Adrenal gland (tissue), 12 donors: Measurements from ENCODE around the gene KLHDC4. TPM values are rescaled to one million over a fixed set of nuclear protein-coding genes. Genes with fewer than 3 reads are reported as not detected.
"Not testable (repeated sequence)": the region's sequence is repeated elsewhere in the genome, so short reads cannot be mapped to it uniquely, and the experiment has no call there.

ENCODE experiments used
- DNase-seq, 7 donors: peaks; one replicate each; pipeline ENCODE4 v3.0.0-alpha.2; 2019 to 2020
- H3K27ac ChIP-seq, 5 donors: fragments of 200-600 bp; sonication (generic) in 4 of 5; 1 replicate in 3 of 5; 2 replicates in 2 of 5; pipeline versions ENCODE4 v1.5.1 to v1.8.0; 2016 to 2020; ENCODE audit warnings: mild to moderate bottlenecking in 1 of 5
- H3K27me3 ChIP-seq: fragments of 200-600 bp; 2 replicates; pipeline ENCODE4 v1.8.0; 2021
- H3K36me3 ChIP-seq, 2 donors: fragments of 200-600 bp; replicated peaks in 1 of 2; 1 replicate in 1 of 2; 2 replicates in 1 of 2; pipeline versions ENCODE4 v1.5.1 to v1.8.0; 2018 to 2022
- H3K4me1 ChIP-seq, 2 donors: fragments of 200-600 bp; replicated peaks in 1 of 2; 1 replicate in 1 of 2; 2 replicates in 1 of 2; pipeline versions ENCODE4 v1.5.1 to v1.8.0; 2018 to 2021
- H3K4me3 ChIP-seq, 4 donors: fragments of 200-600 bp; sonication (generic) in 3 of 4; one replicate each; pipeline ENCODE4 v1.5.1; 2016 to 2018
- H3K9me3 ChIP-seq, 3 donors: fragments of 200-600 bp; sonication (generic) in 1 of 3; replicated peaks in 1 of 3; 1 replicate in 2 of 3; 2 replicates in 1 of 3; pipeline versions ENCODE4 v1.5.1 to v1.8.0; 2016 to 2021
- CTCF ChIP-seq, 6 experiments: fragments of 450-650 bp in 4 of 6; fragments of 200-600 bp in 2 of 6; sonication (generic) in 1 of 6; IDR thresholded peaks; 1 replicate in 5 of 6; 2 replicates in 1 of 6; pipeline versions ENCODE4 v1.5.1 to v1.8.0; 2016 to 2021; ENCODE audit warnings: antibody characterized with exemption in 6 of 6, mild to moderate bottlenecking in 2 of 6, moderate library complexity in 1 of 6
- POLR2A ChIP-seq, 2 donors: fragments of 450-650 bp; IDR thresholded peaks; one replicate each; pipeline ENCODE4 v1.6.1; 2017; ENCODE audit warnings: antibody characterized with exemption in 2 of 2, mild to moderate bottlenecking in 2 of 2, moderate library complexity in 1 of 2
- WGBS, 4 donors: extraction: QIAGEN DNeasy Blood & Tissue Kit in 2 of 4; methylation state at CpG; one replicate each; pipeline versions ENCODE4 v1.1.5 to v1.1.7; 2013 to 2017; 5-methylcytosine and 5-hydroxymethylcytosine counted together
- intact Hi-C, 2 donors: fragments of 100-400 bp; cut with DNase I; formaldehyde crosslinking; loops; one replicate each; pipeline versions ENCODE4 v1.14.1 to v1.15.0; 2022 to 2023
- polyA plus RNA-seq, 3 donors: library from polyadenylated mRNA; stranded (reverse); fragments of 200-250 nt in 2 of 3; fragments of 350-450 nt in 1 of 3; fragmentation: Illumina TruSeq in 1 of 3; extraction: RNeasy Lipid Tissue Mini Kit (QIAGEN cat#74804) in 1 of 3; gene quantifications; one replicate each; pipeline ENCODE4 v1.2.3, GENCODE V29; 2013 to 2014
- total RNA-seq, 9 donors: library from RNA; depleted of rRNA in 4 of 9; stranded (reverse); fragments of >200 nt in 4 of 9; fragments of 120-200 nt in 1 of 9; fragmentation: NEBNext Ultra II Directional in 1 of 9; extraction: Animal tissue kit (Norgen Biotek cat#: 25700) in 1 of 9; gene quantifications; one replicate each; pipeline versions ENCODE4 v1.1.0 to v1.2.4, GENCODE V29; 2013 to 2023
- donor health status: healthy with polysubstance abuse.
- donor health status: Bipolar disorder and iron deficiency.
- donor health status: DM: yes; HTN: yes; CAD: no.
- donor health status: DM: no; HTN: no; CAD: no.
- donor health status: DM: no; HTN: no; CAD: no.
- donor health status: DM: yes; HTN: yes; CAD: no.

The KLHDC4 gene
- total and polyA plus RNA-seq, 12 donors = 15.4 to 94.0 (median 26.4) TPM

- intact Hi-C loops = no loop called here
- H3K36me3 ChIP-seq = no peaks in the 10 kb centered on the region
These were observed 45.3 kb downstream of the KLHDC4 start for GRCh38 chr16:87720446-87720845.

GRCh38 chr16:87718831-87719230 lies 47.0 kb downstream of the KLHDC4 start:
- DNase-seq, H3K27ac ChIP-seq, H3K9me3 ChIP-seq, H3K36me3 ChIP-seq, H3K4me3 ChIP-seq, H3K4me1 ChIP-seq, intact Hi-C loops, H3K27me3 ChIP-seq: not testable (repeated sequence)
- 87 to 100% (median 95%) methylated on average over 5 to 28 of the region's 28 CpGs for WGBS, 4 donors

More at GRCh38 chr16:87720446-87720845, 45.3 kb downstream of the KLHDC4 start:
- TF ChIP-seq POLR2A (IDR thresholded peaks at IDR 0.05) = no peak
- TF ChIP-seq CTCF (IDR thresholded peaks at IDR 0.05) = no peak
- Histone ChIP-seq H3K4me3 (no peak overlapping the region), H3K4me1 (no peaks in the 10 kb centered on the region), H3K27ac (no peak overlapping the region), H3K27me3 (no peaks in the 10 kb centered on the region), H3K9me3 (no peaks in the 10 kb centered on the region)
- 95 to 100% (median 97%) methylated on average over 5 to 24 of the region's 24 CpGs for WGBS, 4 donors
- DNase-seq = no peak

- TF ChIP-seq POLR2A (IDR thresholded peaks at IDR 0.05) (no peak), CTCF (IDR thresholded peaks at IDR 0.05) (no peak)
- H3K27ac ChIP-seq = no peak overlapping the region
- WGBS, 4 donors = 96 to 100% (median 97%) methylated on average over 2 to 12 of the region's 12 CpGs
- H3K27me3 ChIP-seq = no peaks in the 10 kb centered on the region
- no peak for DNase-seq
- H3K9me3 ChIP-seq = no peaks in the 10 kb centered on the region
- no peak overlapping the region for H3K4me3 ChIP-seq
- H3K36me3 ChIP-seq = peaks cover 0 to 11% of the 10 kb centered on the region in 2 donors
- no peaks in the 10 kb centered on the region for H3K4me1 ChIP-seq
- intact Hi-C loops = no loop called here
These were observed 50.1 kb downstream of the KLHDC4 start for GRCh38 chr16:87715658-87716057.

GRCh38 chr16:87715231-87715630 lies 50.6 kb downstream of the KLHDC4 start:
- Histone ChIP-seq H3K36me3 (peaks cover 0 to 15% of the 10 kb centered on the region in 2 donors), H3K4me1 (no peaks in the 10 kb centered on the region), H3K27ac (no peak overlapping the region), H3K9me3 (no peaks in the 10 kb centered on the region), H3K27me3 (no peaks in the 10 kb centered on the region), H3K4me3 (no peak overlapping the region)
- intact Hi-C loops = no loop called here
- DNase-seq = no peak
- TF ChIP-seq CTCF (IDR thresholded peaks at IDR 0.05) (no peak), POLR2A (IDR thresholded peaks at IDR 0.05) (no peak)
- WGBS, 4 donors = 96 to 98% (median 97%) methylated on average over 16 of the region's 16 CpGs

GRCh38 chr16:87713451-87714229 lies 52.1 kb downstream of the KLHDC4 start:
- Histone ChIP-seq H3K9me3 (no peaks in the 10 kb centered on the region), H3K4me1 (no peaks in the 10 kb centered on the region), H3K27me3 (no peaks in the 10 kb centered on the region), H3K27ac (no peak overlapping the region), H3K4me3 (no peak overlapping the region), H3K36me3 (peaks cover 0 to 23% of the 10 kb centered on the region in 2 donors)
- intact Hi-C loops = no loop called here
- TF ChIP-seq CTCF (IDR thresholded peaks at IDR 0.05) (no peak), POLR2A (IDR thresholded peaks at IDR 0.05) (no peak)
- 92 to 97% (median 93%) methylated on average over 14 to 19 of the region's 19 CpGs for WGBS, 4 donors
- no peak for DNase-seq
